Stomach (tissue), 9 donors: ENCODE results near the gene TTC34. TPM values are rescaled to one million over a fixed set of nuclear protein-coding genes. Genes with fewer than 3 reads are reported as not detected.
A peak's percentile ranks its signal among the peaks of the same experiment; 100 is the strongest.
"Not testable (repeated sequence)": the region's sequence is repeated elsewhere in the genome, so short reads cannot be mapped to it uniquely, and the experiment has no call there.

Experiments used
- DNase-seq, 2 donors: peaks; one replicate each; pipeline versions ENCODE4 v3.0.0 to v3.0.0-alpha.2; 2013 to 2019
- H3K27ac ChIP-seq, 5 donors: fragments of 200-600 bp in 4 of 5; sonication (generic) in 4 of 5; one replicate each; pipeline ENCODE4 v1.5.1; 2013 to 2019; ENCODE audit warnings: mild to moderate bottlenecking in 1 of 5, moderate library complexity in 1 of 5
- H3K27me3 ChIP-seq, 3 donors: fragments of 200-600 bp; sonication (generic); one replicate each; pipeline ENCODE4 v1.5.1; 2017 to 2019; ENCODE audit warnings: mixed run types in 1 of 3
- H3K36me3 ChIP-seq, 4 donors: fragments of 200-600 bp; sonication (generic); 1 replicate in 3 of 4; 2 replicates in 1 of 4; pipeline ENCODE4 v1.5.1; 2016 to 2019
- H3K4me1 ChIP-seq, 4 donors: fragments of 200-600 bp; sonication (generic); one replicate each; pipeline ENCODE4 v1.5.1; 2016 to 2019
- H3K4me3 ChIP-seq, 4 donors: fragments of 200-600 bp; sonication (generic) in 3 of 4; one replicate each; pipeline ENCODE4 v1.5.1; 2016 to 2019; ENCODE audit warnings: mild to moderate bottlenecking in 1 of 4
- H3K9me3 ChIP-seq, 4 donors: fragments of 200-600 bp; sonication (generic); one replicate each; pipeline ENCODE4 v1.5.1; 2016 to 2019
- WGBS, 5 donors: extraction: QIAGEN DNeasy Blood & Tissue Kit in 3 of 5; methylation state at CpG; one replicate each; pipeline versions ENCODE4 v1.1.5 to v1.1.7; 2013 to 2018; 5-methylcytosine and 5-hydroxymethylcytosine counted together
- intact Hi-C: fragments of 100-400 bp; cut with DNase I; formaldehyde crosslinking; loops from one replicate; pipeline ENCODE4 v1.15.1; 2023; ENCODE audit warnings: low total_unique reads
- polyA plus RNA-seq, 3 donors: library from polyadenylated mRNA; stranded (reverse); fragments of 200-250 nt; gene quantifications; one replicate each; pipeline ENCODE4 v1.2.3, GENCODE V29; 2013
- total RNA-seq, 5 donors: library from RNA; depleted of rRNA; stranded (reverse); fragments of >200 nt; gene quantifications; one replicate each; pipeline versions ENCODE4 v1.1.0 to v1.2.3, GENCODE V29; 2014 to 2016
- donor health status: healthy with polysubstance abuse.
- donor health status: Bipolar disorder and iron deficiency.
- donor health status: healthy.

Gene TTC34
- total and polyA plus RNA-seq, 8 donors = 0.06 to 1.3 (median 0.33) TPM; not detected in 2

DNA sequence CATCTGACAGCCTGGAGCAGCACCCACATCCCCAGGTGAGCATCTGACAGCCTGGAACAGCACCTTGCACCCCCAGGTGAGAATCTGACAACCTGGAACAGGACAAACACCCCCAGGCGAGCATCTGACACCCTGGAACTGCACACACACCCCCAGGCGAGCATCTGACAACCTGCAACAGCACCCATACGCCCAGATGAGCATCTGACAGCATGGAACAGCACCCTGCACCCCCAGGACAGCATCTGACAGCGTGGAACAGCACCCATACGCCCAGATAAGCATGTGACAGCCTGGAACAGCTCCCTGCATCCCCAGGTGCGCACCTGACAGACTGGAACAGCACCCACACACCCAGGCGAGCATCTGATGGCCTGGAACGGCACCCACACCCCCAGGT, 49.0 kb downstream of the TTC34 start:
- H3K4me3 ChIP-seq, H3K4me1 ChIP-seq, H3K9me3 ChIP-seq, intact Hi-C loops, H3K27ac ChIP-seq, DNase-seq, H3K36me3 ChIP-seq: not testable (repeated sequence)
- WGBS, 5 donors = 13 to 23% (median 15%) methylated on average over 4 to 8 of the region's 8 CpGs; no CpG with 5 or more reads in 1 of the 5 donors
- H3K27me3 ChIP-seq = peaks cover 0 to 25% (median 0%) of the 10 kb centered on the region in 3 donors

DNA sequence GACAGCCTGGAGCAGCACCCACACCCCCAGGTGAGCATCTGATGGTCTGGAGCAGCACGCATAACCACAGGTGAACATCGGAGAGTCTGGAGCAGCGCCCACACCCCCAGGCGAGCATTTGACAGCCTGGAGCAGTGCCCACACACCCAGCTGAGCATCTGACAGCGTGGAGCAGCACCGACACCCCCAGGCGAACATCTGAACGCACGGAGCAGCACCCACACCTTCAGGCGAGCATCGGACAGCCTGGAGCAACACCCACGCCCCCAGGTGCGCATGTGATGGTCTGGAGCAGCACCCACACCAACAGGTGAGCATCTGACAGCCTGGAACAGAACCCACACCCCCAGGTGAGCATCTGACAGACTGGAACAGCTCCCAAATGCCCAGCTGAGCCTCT, 49.6 kb downstream of the TTC34 start:
- DNase-seq, intact Hi-C loops, H3K36me3 ChIP-seq, H3K4me3 ChIP-seq, H3K4me1 ChIP-seq, H3K27ac ChIP-seq, H3K9me3 ChIP-seq: not testable (repeated sequence)
- WGBS, 5 donors = 38 to 49% (median 42%) methylated on average over 5 to 13 of the region's 13 CpGs; no CpG with 5 or more reads in 1 of the 5 donors
- peaks cover 0 to 25% (median 0%) of the 10 kb centered on the region in 3 donors for H3K27me3 ChIP-seq

DNA sequence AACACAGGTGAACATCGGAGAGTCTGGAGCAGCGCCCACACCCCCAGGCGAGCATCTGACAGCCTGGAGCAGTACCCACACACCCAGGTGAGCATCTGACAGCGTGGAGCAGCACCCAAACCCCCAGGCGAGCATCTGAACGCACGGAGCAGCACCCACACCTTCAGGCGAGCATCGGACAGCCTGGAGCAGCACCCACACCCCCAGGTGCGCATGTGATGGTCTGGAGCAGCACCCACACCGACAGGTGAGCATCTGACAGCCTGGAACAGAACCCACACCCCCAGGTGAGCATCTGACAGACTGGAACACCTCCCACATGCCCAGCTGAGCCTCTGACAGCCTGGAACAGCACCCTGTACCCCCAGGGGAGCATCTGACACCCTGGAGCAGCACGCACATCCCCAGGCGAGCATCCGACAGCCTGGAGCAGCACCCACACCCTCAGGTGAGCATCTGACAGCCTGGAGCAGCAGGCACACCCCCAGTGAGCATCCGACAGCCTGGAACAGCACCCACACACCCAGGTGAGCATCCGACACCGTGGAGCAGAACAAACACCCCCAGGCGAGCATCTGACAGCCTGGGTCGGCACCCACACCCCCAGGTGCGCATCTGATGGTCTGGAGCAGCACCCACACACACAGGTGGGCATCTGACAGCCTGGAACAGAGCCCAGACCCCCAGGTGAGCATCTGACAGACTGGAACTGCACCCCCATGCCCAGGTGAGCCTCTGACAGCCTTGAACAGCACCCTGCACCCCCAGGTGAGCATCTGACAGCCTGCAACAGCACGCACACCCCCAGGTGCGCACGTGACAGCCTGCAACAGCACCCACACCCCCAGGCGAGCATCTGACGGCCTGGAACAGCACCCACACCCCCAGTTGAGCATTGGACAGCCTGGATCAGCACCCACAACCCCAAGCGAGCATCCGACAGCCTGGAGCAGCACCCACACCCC, 50.4 kb downstream of the TTC34 start:
- H3K27me3 ChIP-seq = peaks cover 0 to 25% (median 0%) of the 10 kb centered on the region in 3 donors
- H3K27ac ChIP-seq, H3K4me3 ChIP-seq, DNase-seq, H3K9me3 ChIP-seq, H3K4me1 ChIP-seq, H3K36me3 ChIP-seq, intact Hi-C loops: not testable (repeated sequence)
- WGBS, 5 donors = 43 to 50% (median 46%) methylated on average over 7 to 26 of the region's 27 CpGs; no CpG with 5 or more reads in 1 of the 5 donors

DNA sequence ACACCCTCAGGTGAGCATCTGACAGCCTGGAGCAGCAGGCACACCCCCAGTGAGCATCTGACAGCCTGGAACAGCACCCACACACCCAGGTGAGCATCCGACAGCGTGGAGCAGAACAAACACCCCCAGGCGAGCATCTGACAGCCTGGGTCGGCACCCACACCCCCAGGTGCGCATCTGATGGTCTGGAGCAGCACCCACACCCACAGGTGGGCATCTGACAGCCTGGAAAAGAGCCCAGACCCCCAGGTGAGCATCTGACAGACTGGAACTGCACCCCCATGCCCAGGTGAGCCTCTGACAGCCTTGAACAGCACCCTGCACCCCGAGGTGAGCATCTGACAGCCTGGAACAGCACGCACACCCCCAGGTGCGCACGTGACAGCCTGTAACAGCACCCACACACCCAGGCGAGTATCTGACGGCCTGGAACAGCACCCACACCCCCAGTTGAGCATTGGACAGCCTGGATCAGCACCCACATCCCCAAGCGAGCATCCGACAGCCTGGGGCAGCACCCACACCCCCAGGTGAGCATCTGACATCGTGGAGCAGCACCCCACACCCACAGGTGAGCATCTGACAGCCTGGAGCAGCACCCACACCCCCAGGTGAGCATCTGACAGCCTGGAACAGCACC, 51.3 kb downstream of the TTC34 start:
- H3K36me3 ChIP-seq, H3K9me3 ChIP-seq, intact Hi-C loops, H3K4me1 ChIP-seq, H3K27ac ChIP-seq, DNase-seq, H3K4me3 ChIP-seq: not testable (repeated sequence)
- peaks cover 0 to 25% (median 0%) of the 10 kb centered on the region in 3 donors for H3K27me3 ChIP-seq
- WGBS, 5 donors = 40 to 58% (median 43%) methylated on average over 3 to 14 of the region's 14 CpGs

DNA sequence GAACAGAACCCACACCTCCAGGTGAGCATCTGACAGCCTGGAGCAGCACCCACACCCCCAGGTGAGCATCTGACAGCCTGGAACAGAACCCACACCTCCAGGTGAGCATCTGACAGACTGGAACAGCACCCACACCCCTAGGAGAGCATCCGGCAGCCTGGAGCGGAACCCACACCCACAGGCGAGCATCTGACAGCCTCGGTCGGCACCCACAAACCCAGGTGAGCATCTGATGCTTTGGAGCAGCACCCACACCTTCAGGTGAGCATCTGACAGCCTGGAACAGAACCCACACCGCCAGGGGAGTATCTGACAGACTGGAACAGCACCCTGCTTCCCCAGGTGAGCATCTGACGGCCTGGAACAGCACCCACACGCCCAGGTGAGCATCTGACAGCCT, 52.9 kb downstream of the TTC34 start:
- peaks cover 0 to 25% (median 0%) of the 10 kb centered on the region in 3 donors for H3K27me3 ChIP-seq
- intact Hi-C loops, DNase-seq, H3K4me1 ChIP-seq, H3K4me3 ChIP-seq, H3K36me3 ChIP-seq, H3K9me3 ChIP-seq, H3K27ac ChIP-seq: not testable (repeated sequence)
- 20 to 54% (median 50%) methylated on average over 1 to 7 of the region's 8 CpGs; no CpG with 5 or more reads in 1 of the 5 donors for WGBS, 5 donors

DNA sequence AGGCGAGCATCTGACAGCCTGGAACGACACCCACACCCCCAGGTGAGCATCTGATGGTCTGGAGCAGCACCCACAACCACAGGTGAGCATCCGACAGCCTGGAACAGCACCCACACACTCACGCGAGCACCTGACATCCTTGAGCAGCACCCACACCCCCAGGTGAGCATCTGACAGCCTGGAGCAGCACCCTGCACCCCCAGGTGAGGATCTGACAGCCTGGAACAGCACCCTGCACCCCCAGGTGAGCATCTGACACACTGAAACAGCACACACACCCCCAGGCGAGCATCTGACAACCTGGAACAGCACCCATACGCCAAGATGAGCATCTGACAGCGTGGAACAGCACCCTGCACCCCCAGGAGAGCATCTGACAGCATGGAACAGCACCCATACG, 106.7 kb downstream of the TTC34 start:
- 19 to 60% (median 29%) methylated on average over 1 to 5 of the region's 9 CpGs; no CpG with 5 or more reads in 1 of the 5 donors for WGBS, 5 donors
- intact Hi-C loops, H3K27me3 ChIP-seq: not testable (repeated sequence)

DNA sequence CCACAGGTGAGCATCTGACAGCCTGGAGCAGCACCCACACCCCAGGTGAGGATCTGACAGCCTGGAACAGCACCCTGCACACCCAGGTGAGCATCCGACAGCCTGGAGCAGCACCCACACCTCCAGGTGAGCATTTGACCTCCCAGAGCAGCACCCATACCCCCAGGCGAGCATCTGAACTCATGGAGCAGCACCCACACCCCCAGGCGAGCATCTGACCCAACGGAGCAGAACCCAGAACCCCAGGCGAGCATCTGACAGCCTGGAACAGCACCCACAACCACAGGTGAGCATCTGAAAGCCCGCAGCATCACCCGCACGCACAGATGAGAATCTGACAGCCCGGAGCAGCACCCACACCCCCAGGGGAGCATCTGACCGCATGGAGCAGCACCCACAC, 111.3 kb downstream of the TTC34 start:
- WGBS, 5 donors = 23 to 33% (median 29%) methylated on average over 4 to 5 of the region's 10 CpGs; no CpG with 5 or more reads in 2 of the 5 donors
- H3K36me3 ChIP-seq, H3K4me1 ChIP-seq, H3K9me3 ChIP-seq, DNase-seq, intact Hi-C loops, H3K27ac ChIP-seq, H3K4me3 ChIP-seq: not testable (repeated sequence)
- peaks cover 0 to 11% (median 0%) of the 10 kb centered on the region in 3 donors for H3K27me3 ChIP-seq

More for the DNA sequence above, 106.7 kb downstream of the TTC34 start:
- not testable (repeated sequence) for H3K36me3 ChIP-seq, H3K27ac ChIP-seq, H3K4me3 ChIP-seq, DNase-seq, H3K4me1 ChIP-seq, H3K9me3 ChIP-seq

DNA sequence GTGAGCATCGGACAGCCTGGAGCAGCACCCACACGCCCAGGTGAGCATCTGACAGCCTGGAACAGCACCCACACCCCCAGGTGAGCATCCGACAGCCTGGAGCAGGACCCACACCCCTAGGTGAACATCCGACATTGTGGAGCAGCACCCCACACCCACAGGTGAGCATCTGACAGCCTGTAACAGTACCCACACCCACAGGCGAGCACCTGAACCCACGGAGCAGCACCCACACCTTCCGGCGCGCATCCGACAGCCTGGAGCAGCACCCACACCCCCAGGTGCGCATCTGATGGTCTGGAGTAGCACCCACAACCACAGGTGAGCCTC, 113.2 kb downstream of the TTC34 start:
- H3K4me3 ChIP-seq, intact Hi-C loops, H3K36me3 ChIP-seq, H3K27ac ChIP-seq, H3K9me3 ChIP-seq, H3K4me1 ChIP-seq: not testable (repeated sequence)
- WGBS, 5 donors = 35 to 55% (median 49%) methylated on average over 4 to 11 of the region's 11 CpGs
- H3K27me3 ChIP-seq = peaks cover 4 to 17% (median 6%) of the 10 kb centered on the region in 3 donors
- DNase-seq = peak; percentile 0 to 20

DNA sequence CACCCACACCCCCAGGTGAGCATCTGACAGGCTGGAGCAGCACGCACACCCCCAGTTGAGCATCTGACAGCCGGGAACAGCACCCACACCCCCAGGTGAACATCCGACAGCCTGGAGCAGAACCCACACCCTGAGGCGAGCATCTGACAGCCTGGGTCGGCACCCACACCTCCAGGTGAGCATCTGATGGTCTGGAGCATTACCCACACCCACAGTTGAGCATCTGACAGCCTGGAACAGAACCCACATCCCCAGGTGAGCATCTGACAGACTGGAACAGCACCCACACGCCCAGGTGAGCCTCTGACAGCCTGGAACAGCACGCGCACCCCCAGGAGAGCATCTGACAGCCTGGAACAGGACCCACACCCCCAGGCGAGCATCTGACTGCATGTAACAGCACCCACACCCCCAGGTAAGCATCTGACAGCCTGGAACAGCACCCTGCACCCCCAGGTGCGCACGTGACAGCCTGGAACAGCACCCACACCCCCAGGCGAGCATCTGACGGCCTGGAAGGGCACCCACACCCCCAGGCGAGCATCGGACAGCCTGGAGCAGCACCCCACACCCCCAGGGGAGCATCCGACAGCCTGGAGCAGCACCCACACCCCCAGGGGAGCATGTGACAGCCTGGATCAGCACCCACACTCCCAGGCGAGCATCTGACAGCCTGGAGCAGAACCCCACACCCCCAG, 113.7 kb downstream of the TTC34 start:
- 29 to 43% (median 35%) methylated on average over 9 to 16 of the region's 17 CpGs for WGBS, 5 donors

DNA sequence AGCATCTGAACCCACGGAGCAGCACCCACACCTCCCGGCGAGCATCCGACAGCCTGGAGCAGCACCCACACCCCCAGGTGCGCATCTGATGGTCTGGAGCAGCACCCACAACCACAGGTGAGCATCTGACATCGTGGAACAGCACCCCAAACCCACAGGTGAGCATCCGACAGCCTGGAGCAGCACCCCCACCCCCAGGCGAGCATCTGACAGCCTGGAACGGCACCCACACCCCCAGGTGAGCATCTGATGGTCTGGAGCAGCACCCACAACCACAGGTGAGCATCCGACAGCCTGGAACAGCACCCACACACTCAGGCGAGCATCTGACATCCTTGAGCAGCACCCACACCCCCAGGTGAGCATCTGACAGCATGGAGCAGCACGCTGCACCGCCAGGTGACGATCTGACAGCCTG, 114.3 kb downstream of the TTC34 start:
- Histone ChIP-seq H3K27me3 (peaks cover 4 to 17% (median 6%) of the 10 kb centered on the region in 3 donors), H3K9me3 (peaks cover 0 to 12% (median 0%) of the 10 kb centered on the region in 4 donors)
- peak in 1 of 2 donors; percentile 0 for DNase-seq
- H3K4me1 ChIP-seq, H3K4me3 ChIP-seq, H3K27ac ChIP-seq, H3K36me3 ChIP-seq, intact Hi-C loops: not testable (repeated sequence)
- WGBS, 5 donors = 36 to 53% (median 45%) methylated on average over 1 to 14 of the region's 14 CpGs

More for the DNA sequence above, 113.7 kb downstream of the TTC34 start:
- H3K4me1 ChIP-seq, H3K4me3 ChIP-seq, H3K27ac ChIP-seq, H3K36me3 ChIP-seq, intact Hi-C loops: not testable (repeated sequence)
- peaks cover 0 to 10% (median 0%) of the 10 kb centered on the region in 4 donors for H3K9me3 ChIP-seq
- H3K27me3 ChIP-seq = peaks cover 4 to 17% (median 6%) of the 10 kb centered on the region in 3 donors
- DNase-seq = peak; percentile 0 to 29
